Ramos (cell line): ENCODE measurements around the gene SLC25A3.
"Not testable (repeated sequence)": the region's sequence is repeated elsewhere in the genome, so short reads cannot be mapped to it uniquely, and the experiment has no call there.

Source experiments
- in situ Hi-C: fragments of 300-500 bp; cut with MboI; formaldehyde crosslinking; loops from one replicate; pipeline ENCODE4 v1.14.3; 2022; ENCODE audit warnings: low sequenced_read_pairs; ENCODE audit not compliant: unreplicated experiment

SLC25A3 gene

DNA sequence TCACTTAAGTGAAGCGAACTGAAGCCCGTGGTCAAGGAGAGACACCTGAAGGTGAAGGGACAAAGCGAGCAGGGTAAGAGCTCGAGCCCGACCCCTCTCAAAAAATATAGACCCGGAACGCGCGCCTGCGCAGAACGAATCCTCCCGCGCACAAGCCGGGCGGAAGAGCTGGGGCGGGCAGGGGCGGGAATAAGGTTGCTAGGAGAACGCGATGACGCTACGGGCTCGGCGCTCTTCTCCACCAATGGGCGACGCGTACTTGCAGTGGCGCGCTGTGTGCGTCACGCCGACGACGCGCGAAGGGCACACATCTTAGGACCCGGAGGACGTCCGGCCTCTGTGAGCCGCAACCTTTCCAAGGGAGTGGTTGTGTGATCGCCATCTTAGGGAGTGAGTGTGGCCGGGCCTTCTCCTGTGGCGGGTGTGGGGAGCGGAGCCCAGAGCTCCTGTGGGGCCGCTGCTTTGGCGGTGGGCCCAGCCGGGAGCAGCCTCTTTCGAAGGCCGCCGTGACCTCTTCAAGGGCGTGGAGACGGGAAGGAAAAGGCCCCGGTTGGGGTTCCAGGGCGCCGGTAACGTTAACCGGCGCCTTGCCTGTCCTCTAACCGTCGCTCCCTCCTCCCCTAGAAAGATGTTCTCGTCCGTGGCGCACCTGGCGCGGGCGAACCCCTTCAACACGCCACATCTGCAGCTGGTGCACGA, at the start of gene SLC25A3:
Gene SLC25A3, plus strand, starts transcription at position 336 of the 699 bp plus-strand sequence. Its CDS starts 293 bp downstream, at position 629.
- in situ Hi-C loops, result no loop called here

DNA sequence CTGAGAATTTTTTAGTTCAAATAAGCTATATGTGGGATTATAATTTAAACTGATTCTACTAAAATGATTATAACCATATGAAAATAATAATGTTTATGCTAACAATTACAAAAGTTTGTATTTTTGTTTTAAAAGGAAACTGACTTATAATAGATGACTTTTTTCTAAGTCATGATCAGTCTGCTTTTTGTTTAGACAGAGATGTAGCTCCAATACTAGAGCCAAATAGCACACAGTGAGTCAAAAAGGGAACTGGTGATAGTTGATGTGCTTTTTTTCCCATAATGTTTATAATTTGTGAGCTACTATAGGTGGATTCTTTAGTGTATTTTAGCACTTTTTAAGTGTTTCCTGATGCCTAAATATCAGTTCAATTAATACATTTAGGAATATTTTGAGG, 49.8 kb upstream of the SLC25A3 start:
- in situ Hi-C loops, result no loop called here

DNA sequence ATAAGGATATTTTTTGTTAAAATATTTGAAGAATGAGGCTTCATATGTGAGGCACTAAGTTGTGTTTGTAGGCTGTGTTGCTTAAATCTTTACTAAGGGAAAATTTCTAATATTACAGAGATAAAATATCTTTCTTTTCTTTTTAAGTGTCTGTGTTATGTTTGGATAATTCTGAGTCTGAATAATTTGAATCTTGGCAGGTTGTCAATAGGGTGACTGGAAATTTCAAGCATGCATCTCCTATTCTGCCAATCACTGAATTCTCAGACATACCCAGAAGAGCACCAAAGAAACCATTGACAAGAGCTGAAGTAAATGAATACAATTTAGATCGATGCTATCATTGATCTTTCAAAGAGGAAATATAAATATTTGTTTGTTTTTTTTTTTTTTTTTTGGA, 48.7 kb upstream of the SLC25A3 start:
- in situ Hi-C loops, result no loop called here

DNA sequence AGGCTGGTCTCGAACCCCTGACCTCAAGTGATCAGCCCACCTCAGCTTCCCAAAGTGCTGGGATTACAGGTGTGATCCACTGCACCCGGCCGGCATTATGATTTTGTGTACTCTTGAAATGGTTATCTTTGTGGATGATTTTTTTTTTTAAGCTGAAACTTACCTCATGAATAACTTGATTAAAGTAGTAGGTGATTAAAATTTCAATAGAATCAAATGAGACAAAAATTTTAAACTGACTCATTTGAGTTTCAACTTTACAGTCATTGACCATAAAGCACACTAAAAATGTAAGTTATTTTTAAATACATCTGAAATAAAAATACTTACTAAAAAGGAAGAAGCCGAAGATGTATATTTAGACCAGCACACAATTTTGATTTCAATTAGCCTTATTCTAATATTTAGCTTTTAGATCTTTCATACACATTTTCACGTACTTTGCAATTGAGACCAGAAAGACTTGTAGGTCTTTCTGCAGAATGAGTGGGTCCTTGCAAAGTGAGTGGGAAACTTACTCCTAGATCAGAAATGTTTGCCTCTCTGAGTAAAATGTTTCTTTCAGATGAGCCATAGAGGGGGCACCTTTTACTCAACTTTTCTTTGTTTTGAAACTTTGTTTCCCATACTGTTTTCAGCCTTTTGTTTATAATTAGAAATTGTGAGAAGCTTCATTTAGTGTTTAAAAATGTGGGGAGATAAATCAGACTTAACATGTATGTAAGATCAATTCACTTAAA, 43.9 kb upstream of the SLC25A3 start:
- in situ Hi-C loops, result no loop called here

DNA sequence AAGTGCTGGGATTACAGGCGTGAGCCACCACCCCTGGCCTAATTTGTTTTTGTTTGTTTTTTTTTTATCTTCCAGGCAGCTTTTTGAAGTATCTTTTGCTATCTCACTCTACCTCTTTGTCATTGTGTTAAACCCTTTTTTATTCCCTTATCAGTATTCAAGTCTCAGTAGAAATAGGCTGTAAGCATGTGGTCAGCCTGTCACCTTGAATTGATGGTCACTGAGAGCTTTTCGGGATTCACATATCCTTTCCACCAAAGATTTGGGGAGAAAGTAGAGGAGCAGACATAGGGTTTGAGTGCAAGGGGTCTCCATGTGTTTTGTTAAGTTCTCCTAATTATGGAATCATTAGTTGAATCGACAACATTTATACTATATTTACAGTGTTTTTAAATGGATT, 41.7 kb upstream of the SLC25A3 start:
- in situ Hi-C loops, result no loop called here

DNA sequence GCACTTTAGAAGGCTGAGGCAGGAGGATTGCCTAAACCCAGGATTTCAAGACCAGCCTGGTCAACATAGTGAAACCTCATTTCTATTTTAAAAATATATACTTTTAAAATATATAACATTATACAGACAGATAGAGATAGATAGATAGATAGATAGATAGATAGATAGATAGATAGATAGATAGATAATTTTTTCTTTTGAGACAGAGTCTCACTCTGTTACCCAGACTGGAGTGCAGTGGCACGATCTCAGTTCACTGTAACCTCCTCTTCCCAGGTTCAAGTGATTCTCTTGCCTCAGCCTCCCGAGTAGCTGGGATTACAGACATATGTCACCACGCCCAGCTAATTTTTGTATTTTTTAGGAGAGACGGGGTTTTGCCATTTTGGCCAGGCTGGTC, 35.4 kb upstream of the SLC25A3 start:
- in situ Hi-C loops, result not testable (repeated sequence)

DNA sequence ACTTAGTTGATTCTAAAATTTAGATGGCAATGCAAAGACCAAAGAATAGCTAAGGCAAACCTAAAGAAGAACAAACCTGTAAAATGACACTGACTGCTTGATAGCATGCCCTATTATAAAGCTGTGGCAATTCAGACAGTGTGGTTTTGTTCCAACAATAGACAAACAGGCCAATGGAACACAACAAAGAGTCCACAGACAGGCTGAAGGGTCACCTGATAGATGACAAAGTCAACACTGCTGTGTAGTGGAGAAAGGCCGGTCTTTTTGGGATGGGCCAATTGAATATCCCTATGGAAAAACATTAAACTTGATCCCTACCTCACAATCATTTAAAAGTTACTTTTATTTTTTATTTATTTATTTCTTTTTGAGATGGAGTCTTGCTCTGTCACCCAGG, 33.8 kb upstream of the SLC25A3 start:
- in situ Hi-C loops, result loop anchor here (10.0 kb wide), 2 partner anchors 95 to 435 kb away; no protein-coding TSS in a partner anchor

DNA sequence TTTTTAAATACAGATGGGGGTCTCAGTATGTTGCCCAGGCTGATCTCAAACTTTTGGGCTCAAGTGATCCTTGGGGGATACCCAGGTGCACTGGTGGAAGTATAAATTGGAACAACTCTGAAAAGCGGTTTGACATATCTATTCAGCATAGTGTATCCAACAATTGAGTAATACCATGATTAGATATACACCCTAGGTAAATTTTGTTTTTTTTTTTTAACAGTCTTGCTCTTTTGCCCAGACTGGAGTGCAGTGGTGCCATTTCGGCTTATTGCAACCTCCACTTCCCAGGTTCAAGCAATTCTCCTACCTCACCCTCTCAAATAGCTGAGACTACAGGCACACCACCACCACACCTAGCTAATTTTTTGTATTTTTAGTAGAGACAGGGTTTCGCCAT, 31.6 kb upstream of the SLC25A3 start:
- in situ Hi-C loops, result loop anchor here (10.0 kb wide), 2 partner anchors 93 to 433 kb away; no protein-coding TSS in a partner anchor

DNA sequence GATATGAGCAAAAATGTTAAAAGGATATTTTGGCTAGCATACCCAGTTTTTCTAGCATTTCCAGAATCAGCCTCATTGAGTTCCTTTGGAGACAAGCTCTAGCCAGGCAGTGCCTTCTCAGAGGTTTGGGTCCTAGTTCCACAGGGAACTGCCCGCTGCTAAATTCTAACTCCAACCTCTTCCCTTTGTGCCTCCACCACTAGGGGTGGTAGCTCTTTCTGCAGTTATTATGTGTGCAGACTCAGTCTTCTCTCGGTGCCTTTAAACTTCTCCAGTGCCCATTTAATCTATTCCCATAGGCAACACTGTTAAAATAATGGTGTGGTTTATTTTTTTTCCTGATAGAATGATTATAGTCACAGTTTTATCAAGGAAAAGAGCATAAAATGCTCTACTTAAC, 21.5 kb upstream of the SLC25A3 start:
- in situ Hi-C loops, result no loop called here

DNA sequence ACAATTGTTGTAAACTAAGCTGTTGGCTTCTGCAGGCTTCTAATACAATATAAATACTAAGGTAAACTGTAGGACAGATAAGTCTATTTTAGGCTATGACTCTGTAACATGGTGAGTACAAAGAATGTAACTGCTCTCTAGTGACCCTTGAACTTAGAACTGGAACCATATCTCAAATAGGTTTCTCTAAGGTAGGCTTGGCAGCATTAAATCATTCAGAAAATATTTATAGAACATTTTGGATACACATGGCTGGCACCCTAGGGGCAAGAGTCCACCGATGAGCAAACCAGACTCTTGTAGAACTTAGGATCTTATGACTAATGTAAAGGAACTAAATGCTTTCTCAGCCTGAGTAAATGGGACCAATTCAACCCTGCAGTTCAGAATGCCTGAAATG, 19.4 kb upstream of the SLC25A3 start:
- in situ Hi-C loops, result no loop called here

DNA sequence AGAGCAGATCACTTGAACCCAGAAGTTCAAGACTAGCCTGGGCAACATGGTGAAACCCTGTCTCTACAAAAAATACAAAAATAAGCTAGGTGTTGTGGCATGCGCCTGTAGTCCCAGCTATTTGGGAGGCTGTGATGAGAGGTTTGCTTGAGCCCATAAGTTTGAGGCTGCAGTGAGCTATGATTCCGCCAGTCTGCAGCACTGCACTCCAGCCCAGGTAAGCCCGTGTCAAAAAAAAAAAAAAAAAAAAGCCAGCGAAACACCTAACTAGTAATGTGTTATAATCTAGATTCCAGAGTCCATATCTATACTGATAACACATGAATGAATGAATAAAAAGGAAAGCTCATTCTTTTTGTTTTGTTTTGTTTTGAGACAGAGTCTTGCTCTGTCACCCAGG, 18.5 kb upstream of the SLC25A3 start:
- in situ Hi-C loops, result no loop called here

DNA sequence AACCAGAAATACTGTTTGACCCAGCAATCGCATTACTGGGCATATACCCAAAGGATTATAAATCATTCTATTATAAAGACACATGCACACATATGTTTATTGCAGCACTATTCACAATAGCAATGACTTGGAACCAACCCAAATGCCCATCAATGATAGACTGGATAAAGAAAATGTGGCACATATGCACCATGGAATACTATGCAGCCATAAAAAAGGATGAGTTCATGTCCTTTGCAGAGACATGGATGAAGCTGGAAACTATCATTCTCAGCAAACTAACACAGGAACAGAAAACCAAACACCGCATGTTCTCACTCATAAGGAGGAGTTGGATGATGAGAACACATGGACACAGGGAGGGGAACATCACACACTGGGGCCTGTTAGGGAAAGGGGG, 16.7 kb upstream of the SLC25A3 start:
- in situ Hi-C loops, result not testable (repeated sequence)

DNA sequence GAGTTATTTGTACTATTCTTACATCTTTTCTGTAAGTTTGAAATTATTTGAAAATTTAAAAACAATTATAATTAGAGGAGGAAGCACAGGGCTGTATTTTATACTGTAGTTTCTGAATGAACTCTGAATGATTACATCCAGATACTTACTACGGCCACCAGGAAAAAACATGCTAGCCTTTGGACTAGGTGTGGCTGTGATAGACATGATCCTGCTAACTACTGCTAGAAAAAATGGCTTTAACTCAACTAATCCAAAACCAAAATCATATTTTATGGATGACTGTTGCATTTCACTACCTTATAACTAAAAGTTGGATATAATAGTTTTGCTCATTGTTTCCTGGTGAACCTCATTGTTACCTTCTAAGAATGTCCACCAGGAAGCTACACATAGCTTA, 15.1 kb upstream of the SLC25A3 start:
- in situ Hi-C loops, result no loop called here

DNA sequence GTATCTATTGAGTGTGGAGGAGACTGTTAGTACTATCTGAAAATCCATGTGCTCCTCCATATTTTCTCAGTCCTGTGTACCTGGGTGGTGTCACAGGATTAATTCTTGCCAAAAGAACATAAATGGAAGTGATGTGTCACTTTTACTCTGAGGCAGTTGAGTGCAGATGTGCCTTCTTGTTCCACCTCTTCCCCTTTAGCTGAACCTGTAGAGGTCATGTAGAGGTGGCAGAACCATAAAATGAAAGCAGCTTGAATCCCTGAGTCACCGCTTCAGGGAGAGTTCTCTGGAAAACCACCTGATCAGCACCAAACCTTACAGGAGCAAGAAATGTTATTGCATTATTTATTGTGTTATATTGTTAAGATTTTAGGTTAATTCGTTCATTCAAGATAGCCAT, 14.7 kb upstream of the SLC25A3 start:
- in situ Hi-C loops, result no loop called here

DNA sequence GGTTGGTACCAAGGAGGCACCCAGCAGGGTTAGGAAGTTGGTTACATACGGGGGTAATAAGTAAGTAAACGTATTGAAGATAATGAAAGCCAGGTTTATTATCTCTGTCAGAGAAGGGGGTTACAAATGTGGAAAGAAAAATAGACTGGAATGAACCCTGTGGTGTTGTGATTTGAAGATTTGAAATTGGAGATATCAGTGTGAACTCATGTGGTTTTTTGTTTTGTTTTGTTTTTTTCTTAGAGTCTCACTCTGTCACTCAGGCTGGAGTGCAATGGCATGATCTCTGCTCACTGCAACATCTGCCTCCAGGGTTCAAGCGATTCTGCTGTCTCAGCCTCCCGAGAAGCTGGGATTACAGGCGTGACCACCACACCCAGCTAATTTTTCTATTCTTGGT, 14.1 kb upstream of the SLC25A3 start:
- in situ Hi-C loops, result no loop called here

DNA sequence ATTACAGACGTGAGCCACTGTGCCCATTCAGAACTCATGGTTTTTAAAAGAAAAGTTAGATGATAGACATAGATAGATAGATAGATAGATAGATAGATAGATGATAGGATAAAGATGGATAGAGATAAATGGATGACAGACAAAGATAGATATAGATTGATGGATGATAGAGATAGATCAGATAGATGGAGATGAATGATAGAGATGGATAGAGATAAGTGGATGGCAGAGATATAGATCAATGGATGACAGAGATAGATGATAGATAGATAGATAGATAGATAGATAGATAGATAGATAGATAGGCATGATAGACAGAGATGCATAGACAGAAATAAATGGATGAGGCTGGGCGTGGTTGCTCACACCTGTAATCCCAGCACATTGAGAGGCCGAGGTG, 13.7 kb upstream of the SLC25A3 start:
- in situ Hi-C loops, result no loop called here

DNA sequence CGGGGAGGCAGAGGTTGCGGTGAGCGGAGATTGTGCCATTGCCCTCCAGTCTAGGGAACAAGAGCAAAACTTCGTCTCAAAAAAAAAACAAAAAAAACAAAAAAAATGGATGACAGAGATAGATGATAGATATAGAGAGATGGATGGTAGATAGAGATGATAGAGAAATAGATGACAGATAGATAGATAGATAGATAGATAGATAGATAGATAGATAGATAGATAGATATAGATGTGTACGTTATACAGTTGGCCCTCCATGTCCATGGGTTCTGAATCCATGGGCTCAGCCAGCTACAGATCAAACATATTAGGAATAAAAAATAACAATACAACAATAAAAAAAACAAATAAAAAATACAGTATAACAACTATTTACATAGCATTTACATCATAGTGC, 12.8 kb upstream of the SLC25A3 start:
- in situ Hi-C loops, result no loop called here

DNA sequence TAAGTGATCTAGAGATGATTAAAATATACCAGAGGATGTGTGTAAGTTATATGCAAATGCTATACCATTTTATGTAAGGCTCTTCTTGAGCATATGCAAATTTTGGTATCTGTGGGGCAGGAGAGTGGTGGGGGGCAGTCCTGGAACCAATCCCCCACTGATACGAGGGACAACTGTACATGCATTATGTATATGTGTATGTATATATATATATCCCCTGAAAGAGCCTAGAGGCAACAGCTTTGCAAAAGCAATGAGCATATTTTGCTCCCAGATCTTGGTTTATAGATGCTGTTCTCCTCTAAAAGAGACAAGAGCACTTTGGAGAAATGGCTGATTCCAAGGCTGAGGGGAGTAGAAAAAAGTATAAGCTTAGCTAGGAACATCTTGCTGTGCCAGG, 12.4 kb upstream of the SLC25A3 start:
- in situ Hi-C loops, result no loop called here

DNA sequence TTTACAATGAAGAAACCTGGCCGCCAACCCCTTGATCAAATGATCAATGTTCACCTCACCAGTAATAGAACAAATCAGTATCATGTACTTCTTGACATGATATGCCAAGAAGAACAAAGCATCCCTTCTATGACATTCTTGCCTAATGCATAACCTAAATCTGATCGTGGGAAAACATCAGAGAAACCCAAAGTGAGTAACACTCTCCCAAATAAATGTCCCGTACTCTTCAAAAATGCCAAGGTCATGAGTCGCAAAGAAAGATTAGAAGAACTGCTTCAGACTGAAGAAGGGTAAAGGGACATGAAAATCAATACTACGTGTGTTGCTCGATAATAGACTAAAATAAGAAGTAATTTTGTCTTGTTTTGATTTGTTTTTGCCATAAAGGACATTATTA, 11.4 kb upstream of the SLC25A3 start:
- in situ Hi-C loops, result no loop called here

DNA sequence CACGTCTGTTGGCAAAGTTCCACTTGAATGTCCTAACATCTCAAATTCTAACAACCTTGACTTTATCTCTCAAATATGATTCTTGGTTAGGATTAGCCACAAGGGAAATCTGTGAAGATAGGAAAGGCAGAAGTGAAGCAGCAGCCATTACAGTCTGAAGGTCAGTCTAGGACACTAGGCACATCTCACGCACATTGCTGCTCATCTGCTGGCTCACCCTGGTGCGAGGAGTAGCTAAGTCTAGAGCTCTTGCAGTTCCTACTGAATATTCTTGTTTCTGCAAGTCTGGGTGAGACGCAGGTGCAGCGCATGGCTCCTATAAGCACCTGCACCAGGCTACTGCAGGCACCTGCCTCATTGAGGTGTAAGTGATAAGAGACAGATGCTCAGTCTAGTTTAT, 6.4 kb upstream of the SLC25A3 start:
- in situ Hi-C loops, result no loop called here

DNA sequence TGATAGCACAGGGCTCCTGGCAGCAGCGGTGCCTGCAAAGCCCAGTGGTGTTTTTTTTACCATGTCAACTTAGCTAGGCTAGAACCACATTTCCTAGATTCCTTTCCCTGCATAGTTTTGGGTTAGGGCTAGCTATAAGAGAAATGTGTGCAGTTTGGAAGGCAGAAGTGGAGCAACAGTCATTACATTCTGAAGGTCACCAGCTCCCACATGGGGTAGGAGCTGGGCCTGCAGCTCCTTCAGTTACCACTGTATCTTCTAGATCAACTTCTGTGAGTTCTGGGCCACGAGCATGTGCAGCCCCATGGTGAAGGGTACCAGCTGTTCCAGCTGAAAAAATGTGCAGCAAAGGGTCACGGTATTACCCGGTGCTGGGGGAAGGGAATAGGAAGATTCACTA, 2.3 kb upstream of the SLC25A3 start:
- in situ Hi-C loops, result no loop called here

DNA sequence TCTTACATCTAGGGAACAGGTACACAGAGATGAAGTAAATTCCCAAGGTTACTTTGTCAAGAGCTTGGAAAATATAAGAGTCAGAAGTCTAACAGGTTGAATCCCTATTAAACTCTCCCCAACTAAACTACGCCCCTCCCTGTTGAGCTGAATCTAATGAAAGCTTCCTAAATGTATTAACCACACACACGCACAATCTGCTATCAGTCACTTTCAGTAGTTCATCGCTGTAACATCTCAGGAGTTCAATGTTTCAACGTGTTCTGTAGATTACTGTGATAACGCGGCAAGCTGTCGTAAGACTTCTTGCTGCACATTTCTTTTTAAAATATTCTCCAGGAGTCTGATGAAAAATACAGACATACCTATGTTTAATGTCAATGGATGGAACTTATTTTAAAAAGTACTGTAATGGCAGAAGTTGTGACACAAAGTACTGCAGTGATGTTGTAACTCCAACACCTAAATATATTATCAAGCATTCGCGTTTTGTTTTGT, 612 bp upstream of the SLC25A3 start:
- in situ Hi-C loops, result no loop called here
